GM23338 (cell line): ENCODE results near the gene ETF1.

Source experiments
- CTCF ChIP-seq, 2 experiments: fragments of 200-600 bp in 1 of 2; sonication (generic) in 1 of 2; conservative IDR thresholded peaks; 2 replicates each; pipeline versions ENCODE4 v1.5.1 to v1.6.1; 2016 to 2017; ENCODE audit warnings: antibody characterized with exemption in 2 of 2, low read depth in 2 of 2, mild to moderate bottlenecking in 2 of 2, moderate library complexity in 1 of 2
- ETS1 ChIP-seq: IDR thresholded peaks from 2 replicates; pipeline ENCODE4 v1.6.1; 2016; ENCODE audit warnings: antibody characterized with exemption
- EZH2 ChIP-seq: fragments of 200-600 bp; sonication (generic); IDR thresholded peaks from one replicate; pipeline ENCODE4 v1.8.0; 2017; ENCODE audit warnings: antibody characterized with exemption, mild to moderate bottlenecking, low read depth; ENCODE audit not compliant: unreplicated experiment
- JUNB ChIP-seq: IDR thresholded peaks from one replicate; pipeline ENCODE4 v1.6.1; 2016; ENCODE audit warnings: antibody characterized with exemption; ENCODE audit not compliant: unreplicated experiment
- POLR2AphosphoS5 ChIP-seq: IDR thresholded peaks from 2 replicates; pipeline ENCODE4 v1.6.1; 2016; ENCODE audit warnings: antibody characterized with exemption, low read depth
- REST ChIP-seq: IDR thresholded peaks from one replicate; pipeline ENCODE4 v1.6.1; 2018; ENCODE audit warnings: antibody characterized with exemption; ENCODE audit not compliant: unreplicated experiment

- no peak for TF ChIP-seq JUNB
- no peak for TF ChIP-seq CTCF (conservative IDR thresholded peaks at IDR 0.05; ENCODE audit: low read depth in 2 of 2)
- no peak for TF ChIP-seq EZH2
- TF ChIP-seq REST, result no peak
- no peak for TF ChIP-seq POLR2AphosphoS5
- no peak for TF ChIP-seq ETS1
Measured at GRCh38 chr5:138569782-138570181, 26.7 kb upstream of the ETF1 start.
